Measurements from ENCODE around the gene CEP70. TPM values are rescaled to one million over a fixed set of nuclear protein-coding genes. Genes with fewer than 3 reads are reported as not detected.

CEP70 gene
- polyA plus RNA-seq, 1 donor (not counting 4 experiments of a cell fraction or from before 2014, with no cell fraction given), result 11.4 TPM

- dilution Hi-C loops (cut with MboI; ENCODE audit: extremely low pct_ligation_motif_present, low sequenced_read_pairs), result no loop called here
- Histone ChIP-seq H3K79me2 (ENCODE audit: control insufficient read depth, insufficient read depth, low read length) (no peaks in the 10 kb centered on the region), H3K4me1 (ENCODE audit: control insufficient read depth, extremely low read depth, insufficient read depth, low read length) (peaks cover 9% of the 10 kb centered on the region), H3K9me3 (ENCODE audit: control insufficient read depth, low read depth, low read length) (no peaks in the 10 kb centered on the region), H3K36me3 (ENCODE audit: control insufficient read depth in 2 of 2, extremely low read depth in 1 of 2, insufficient read depth in 2 of 2, low read length in 2 of 2) (no peaks in the 10 kb centered on the region), H3K27ac (ENCODE audit: control insufficient read depth, insufficient read depth, low read length) (no peak overlapping the region), H3K9me1 (ENCODE audit: control insufficient read depth, extremely low read depth, insufficient read depth, low read length) (no peaks in the 10 kb centered on the region), H3K4me2 (ENCODE audit: control insufficient read depth, extremely low read depth, insufficient read depth, low read depth, low read length) (no peak overlapping the region), H4K20me1 (ENCODE audit: control insufficient read depth, extremely low read depth, insufficient read depth, low read length) (no peaks in the 10 kb centered on the region), H2AFZ (ENCODE audit: control insufficient read depth, low read length) (no peak overlapping the region), H3K27me3 (ENCODE audit: control insufficient read depth, extremely low read depth, insufficient read depth, low read length) (no peaks in the 10 kb centered on the region), H3K9ac (ENCODE audit: control insufficient read depth, extremely low read depth, insufficient read depth, low read length) (no peak overlapping the region), H3K4me3 (ENCODE audit: control insufficient read depth in 2 of 3, extremely low read depth in 1 of 3, insufficient read depth in 2 of 3, low read depth in 1 of 3, low read length in 3 of 3) (no peak overlapping the region)
- DNase-seq (ENCODE audit: low read depth, low spot score), result no peak
- FAIRE-seq, result no peak
- no peak for TF ChIP-seq EZH2 (IDR thresholded peaks at IDR 0.05; ENCODE audit: low read length)
- TF ChIP-seq CTCF (optimal IDR thresholded peaks at IDR 0.05 in 1 of 3, IDR thresholded peaks at IDR 0.05 in 1 of 3, conservative IDR thresholded peaks at IDR 0.05 in 1 of 3; ENCODE audit: extremely low read depth in 1 of 3, insufficient read depth in 2 of 3, low read length in 3 of 3), result no peak
These were observed 121.8 kb downstream of the CEP70 start for GRCh38 chr3:138472141-138472825.

- Histone ChIP-seq H3K27me3 (ENCODE audit: control insufficient read depth, extremely low read depth, insufficient read depth, low read length) (no peaks in the 10 kb centered on the region), H3K9me1 (ENCODE audit: control insufficient read depth, extremely low read depth, insufficient read depth, low read length) (no peaks in the 10 kb centered on the region), H3K9ac (ENCODE audit: control insufficient read depth, extremely low read depth, insufficient read depth, low read length) (no peak overlapping the region), H4K20me1 (ENCODE audit: control insufficient read depth, extremely low read depth, insufficient read depth, low read length) (no peaks in the 10 kb centered on the region), H3K4me2 (ENCODE audit: control insufficient read depth, extremely low read depth, insufficient read depth, low read depth, low read length) (no peak overlapping the region), H3K27ac (ENCODE audit: control insufficient read depth, insufficient read depth, low read length) (no peak overlapping the region), H3K9me3 (ENCODE audit: control insufficient read depth, low read depth, low read length) (no peaks in the 10 kb centered on the region), H2AFZ (ENCODE audit: control insufficient read depth, low read length) (no peak overlapping the region), H3K4me3 (ENCODE audit: control insufficient read depth in 2 of 3, extremely low read depth in 1 of 3, insufficient read depth in 2 of 3, low read depth in 1 of 3, low read length in 3 of 3) (no peak overlapping the region), H3K79me2 (ENCODE audit: control insufficient read depth, insufficient read depth, low read length) (no peaks in the 10 kb centered on the region), H3K36me3 (ENCODE audit: control insufficient read depth in 2 of 2, extremely low read depth in 1 of 2, insufficient read depth in 2 of 2, low read length in 2 of 2) (no peaks in the 10 kb centered on the region), H3K4me1 (ENCODE audit: control insufficient read depth, extremely low read depth, insufficient read depth, low read length) (peaks cover 9% of the 10 kb centered on the region)
- TF ChIP-seq EZH2 (IDR thresholded peaks at IDR 0.05; ENCODE audit: low read length), result no peak
- no peak for TF ChIP-seq CTCF (optimal IDR thresholded peaks at IDR 0.05 in 1 of 3, IDR thresholded peaks at IDR 0.05 in 1 of 3, conservative IDR thresholded peaks at IDR 0.05 in 1 of 3; ENCODE audit: extremely low read depth in 1 of 3, insufficient read depth in 2 of 3, low read length in 3 of 3)
- FAIRE-seq (no peak), DNase-seq (ENCODE audit: low read depth, low spot score) (no peak)
- dilution Hi-C loops (cut with MboI; ENCODE audit: extremely low pct_ligation_motif_present, low sequenced_read_pairs), result no loop called here
These were observed 122.6 kb downstream of the CEP70 start for GRCh38 chr3:138471481-138471880.
